T-helper 2 cell (primary cell): ENCODE results near the gene ATP7A.

ENCODE experiments used
- DNase-seq, 5 experiments: peaks; one replicate each; pipeline versions ENCODE4 v3.0.0 to v3.0.0-alpha.2; 2012 to 2022

Gene ATP7A

DNA sequence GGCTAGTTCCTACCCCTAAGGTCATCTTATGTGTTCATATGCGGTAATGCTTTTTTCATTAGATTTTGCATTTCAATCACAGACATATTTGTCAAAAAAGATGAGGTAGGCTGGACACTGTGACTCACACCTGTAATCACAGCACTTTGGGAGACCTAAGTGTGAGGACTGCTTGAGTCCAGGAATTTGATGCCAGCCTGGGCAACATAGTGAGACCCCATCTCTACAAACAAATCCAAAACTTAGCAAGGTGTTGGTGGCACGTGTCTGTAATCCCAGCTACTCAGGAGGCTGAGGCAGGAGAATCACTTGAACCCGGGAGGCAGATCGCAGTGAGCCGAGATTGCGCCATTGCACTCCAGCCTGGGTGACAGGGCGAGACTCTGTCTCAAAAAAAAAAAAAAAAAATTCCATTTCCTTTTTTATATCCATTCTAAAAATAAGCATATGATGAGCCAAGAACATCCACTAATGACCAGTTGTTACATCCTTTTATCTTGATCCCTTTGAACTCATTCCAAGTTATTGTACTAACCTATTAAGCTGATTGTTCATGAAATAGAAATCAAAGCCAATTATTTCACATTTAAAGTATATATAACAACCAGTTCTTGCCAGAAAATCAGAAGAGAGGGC is 35.5 kb downstream of the ATP7A start:
- no peak for DNase-seq

DNA sequence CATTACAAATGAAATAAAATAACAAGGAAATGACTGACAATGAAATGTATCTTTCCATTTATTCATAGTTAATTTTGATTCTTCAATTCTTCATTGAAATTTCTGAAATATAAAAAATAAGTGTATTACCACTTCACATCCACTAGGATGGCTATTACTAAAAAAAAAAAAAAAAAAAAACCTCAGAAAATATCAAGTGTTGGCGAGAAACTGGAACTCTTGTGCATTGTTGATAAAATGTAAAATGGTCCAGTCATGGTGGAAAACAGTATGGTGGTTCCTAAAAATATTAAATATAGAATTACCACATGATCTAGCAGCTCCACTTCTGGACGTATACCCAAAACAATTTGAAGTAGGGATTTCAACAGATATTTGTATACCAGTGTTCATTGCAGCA is 36.1 kb downstream of the ATP7A start:
- DNase-seq = no peak

- no peak for DNase-seq
These were observed 39.3 kb downstream of the ATP7A start for GRCh38 chrX:77949840-77950239.

GRCh38 chrX:77952173-77952572 is 41.7 kb downstream of the ATP7A start:
- DNase-seq = no peak

GRCh38 chrX:77953302-77953701 is 42.8 kb downstream of the ATP7A start:
- no peak for DNase-seq

GRCh38 chrX:77953708-77954107 is 43.2 kb downstream of the ATP7A start:
- no peak for DNase-seq

DNA sequence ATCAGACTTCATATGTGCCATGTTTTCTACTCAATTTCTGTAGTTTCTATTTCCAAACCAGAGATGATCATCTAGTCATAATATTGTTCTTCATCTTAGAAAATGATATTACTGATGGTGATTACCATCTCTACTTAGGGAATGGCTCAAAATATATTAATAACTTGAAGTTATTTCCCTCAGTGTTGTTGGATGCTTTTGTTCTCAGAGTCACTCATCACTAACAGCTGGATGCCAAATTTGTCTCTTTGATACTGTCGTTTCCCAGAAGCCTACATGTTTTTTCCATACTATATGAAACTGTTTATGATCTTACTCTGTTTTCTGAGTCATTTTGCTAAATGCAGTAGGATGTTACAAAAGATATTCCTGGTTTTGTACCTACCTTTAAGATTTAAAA is 50.1 kb downstream of the ATP7A start:
- DNase-seq = no peak

GRCh38 chrX:77961063-77961462 is 50.6 kb downstream of the ATP7A start:
- DNase-seq = no peak

DNA sequence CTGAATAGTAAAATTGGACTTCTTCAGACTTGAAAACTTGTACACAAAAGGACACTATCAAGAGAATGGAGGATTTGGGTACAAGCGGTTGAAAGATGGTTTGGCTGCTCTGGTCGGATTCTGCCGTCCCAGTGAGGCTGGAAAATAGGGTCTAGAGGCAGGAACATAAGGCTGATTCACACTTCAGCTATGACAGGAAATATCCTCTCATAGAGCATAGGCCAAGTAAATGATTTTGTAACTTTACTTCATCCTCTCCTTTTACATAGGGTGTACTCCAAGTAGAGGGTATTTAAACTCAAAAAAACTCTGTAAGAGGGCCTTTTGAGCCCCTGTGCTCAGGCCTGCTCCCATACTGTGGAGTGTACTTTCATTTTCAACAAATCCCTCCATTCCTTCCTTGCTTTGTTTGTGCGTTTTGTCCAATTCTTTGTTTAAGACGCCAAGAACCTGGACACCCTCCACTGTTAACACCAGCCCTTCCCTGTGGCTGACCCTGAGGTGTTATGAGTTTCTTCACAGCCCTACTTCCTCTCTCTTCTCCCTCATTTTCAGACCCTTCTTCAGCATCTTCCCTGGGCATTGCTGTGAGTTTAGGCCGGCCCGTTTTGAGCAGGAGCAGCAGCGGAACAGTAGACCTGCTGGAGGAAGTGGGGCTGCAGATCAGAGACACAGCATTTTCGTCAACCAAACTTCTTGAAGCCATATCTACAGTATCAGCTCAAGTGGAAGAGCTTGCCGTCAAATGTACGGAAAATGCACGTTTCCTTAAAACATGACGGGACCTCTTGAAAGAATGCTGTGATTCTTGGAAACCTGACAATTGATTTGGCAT is 51.8 kb downstream of the ATP7A start:
- peak in 1 of 5 experiments; percentile 48 for DNase-seq

- no peak for DNase-seq
These were observed 55.9 kb downstream of the ATP7A start for GRCh38 chrX:77966361-77966760.

- DNase-seq = no peak
These were observed 57.1 kb downstream of the ATP7A start for GRCh38 chrX:77967631-77968030.

DNA sequence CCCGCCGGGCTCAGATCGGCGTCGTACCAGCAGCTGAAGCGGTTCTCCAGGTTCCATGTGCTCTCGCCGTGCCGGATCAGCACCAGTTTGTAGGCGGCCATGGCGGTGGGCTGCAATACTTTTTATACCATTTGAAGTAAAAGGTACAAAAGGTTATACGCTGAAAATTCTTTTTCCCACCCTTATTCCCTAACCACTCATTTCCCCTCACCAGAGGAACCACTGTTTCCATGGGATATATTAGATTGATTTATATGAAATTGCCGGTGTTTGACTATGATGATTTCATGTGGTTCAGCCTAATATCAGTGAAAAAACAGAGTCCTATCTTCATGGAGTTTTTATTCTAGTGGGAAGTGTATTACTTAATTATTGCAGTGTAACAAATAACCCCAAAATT is 59.0 kb downstream of the ATP7A start, which contains the start of gene PGAM4:
PGAM4 (minus strand) TSS at position 101 of the 400 bp plus-strand sequence; CDS start at position 101, 0 bp downstream.
- DNase-seq = no peak

GRCh38 chrX:77975755-77976154 is 65.3 kb downstream of the ATP7A start:
- no peak for DNase-seq

DNA sequence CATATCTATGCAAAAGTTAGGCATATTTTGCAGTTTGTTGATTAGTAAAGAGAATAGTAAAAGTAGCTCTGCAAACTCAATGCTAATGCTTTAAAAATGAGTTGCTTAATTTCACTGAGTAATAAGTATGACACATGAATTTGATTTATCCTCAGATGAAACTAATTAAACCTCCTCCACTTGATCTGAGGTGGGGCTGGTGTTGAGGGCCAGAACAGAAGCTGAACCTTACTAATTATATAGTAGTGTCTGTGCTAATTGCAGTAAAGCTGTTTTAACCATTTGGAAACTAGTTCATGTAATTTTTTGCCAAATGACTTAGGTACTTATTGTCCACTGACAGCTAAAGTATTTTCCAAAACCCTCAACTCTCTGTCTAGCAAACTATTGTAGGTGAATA is 66.6 kb downstream of the ATP7A start:
- DNase-seq = no peak

DNA sequence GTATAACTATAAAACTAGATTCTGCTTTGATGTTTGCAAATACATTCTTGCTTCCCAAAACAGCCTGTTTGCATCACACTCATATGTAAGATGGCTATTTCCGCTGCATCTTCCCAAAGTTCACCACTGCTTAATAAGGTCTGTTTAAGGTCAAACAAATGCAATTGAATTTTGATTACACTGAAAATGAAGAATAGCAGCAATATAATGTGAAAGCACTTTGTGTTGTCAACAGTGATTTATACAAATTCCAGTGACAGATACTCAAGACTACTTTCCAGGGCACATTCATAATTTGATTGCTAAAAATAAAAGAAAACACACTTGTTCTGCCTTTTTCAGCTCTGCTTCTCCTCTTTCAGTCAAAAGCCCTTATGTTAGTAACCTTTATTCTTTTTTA is 67.0 kb downstream of the ATP7A start:
- no peak for DNase-seq

DNA sequence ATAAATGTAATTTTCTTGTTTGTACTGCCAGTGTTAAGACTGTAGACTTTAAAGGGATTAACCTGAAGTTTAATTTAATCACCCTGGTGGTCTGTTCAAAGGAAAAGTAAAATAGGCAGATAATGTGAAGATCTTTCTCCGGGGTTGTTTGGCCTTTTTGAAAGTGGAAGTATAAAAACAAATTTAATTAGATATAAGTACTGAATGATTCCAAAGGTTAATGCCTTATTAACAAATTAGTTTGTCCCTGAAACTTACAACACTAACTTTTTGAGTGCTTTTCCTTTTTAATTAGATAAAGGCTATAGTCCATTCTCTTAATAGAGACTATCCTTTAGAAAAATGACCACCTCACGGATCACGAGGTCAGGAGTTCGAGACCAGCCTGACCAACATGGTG is 69.4 kb downstream of the ATP7A start:
- DNase-seq = no peak

GRCh38 chrX:78011846-78012245 is 101.4 kb downstream of the ATP7A start:
- no peak for DNase-seq

DNA sequence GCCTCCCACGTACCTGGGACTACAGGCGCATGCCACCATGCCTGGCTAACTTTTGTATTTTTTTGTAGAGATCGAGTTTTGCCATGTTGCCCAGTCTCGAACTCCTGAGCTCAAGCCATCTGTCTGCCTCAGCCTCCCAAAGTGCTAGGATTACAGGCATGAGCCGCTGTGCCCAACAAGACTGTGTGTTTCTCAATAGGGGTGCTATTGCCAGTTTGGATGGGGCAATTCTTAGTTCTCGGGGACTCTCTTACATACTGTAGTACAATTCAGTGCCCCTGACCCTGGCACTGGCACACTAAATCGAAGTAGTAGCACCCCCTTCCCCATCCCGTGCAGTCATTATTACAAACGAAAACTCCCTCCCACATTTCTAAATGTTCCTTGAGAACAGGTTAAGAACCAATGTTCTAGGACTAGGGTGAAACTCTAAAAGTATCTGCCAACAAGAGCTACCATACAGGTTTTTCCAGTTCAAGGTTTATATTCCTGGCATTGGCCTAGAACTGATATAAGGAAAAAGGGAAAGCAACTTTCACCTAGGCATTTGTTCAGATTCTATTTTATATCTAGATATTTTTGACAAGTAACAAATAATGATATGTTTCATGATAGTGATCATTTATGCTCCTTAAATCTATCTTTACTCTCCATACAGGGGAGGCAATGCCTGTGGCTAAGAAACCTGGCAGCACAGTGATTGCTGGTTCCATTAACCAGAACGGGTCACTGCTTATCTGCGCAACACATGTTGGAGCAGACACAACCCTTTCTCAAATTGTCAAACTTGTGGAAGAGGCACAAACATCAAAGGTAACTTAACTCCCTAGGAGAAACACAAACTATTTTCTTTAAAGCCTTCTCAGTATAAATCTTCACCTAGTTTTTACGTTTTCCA is 109.3 kb downstream of the ATP7A start:
- no peak for DNase-seq

DNA sequence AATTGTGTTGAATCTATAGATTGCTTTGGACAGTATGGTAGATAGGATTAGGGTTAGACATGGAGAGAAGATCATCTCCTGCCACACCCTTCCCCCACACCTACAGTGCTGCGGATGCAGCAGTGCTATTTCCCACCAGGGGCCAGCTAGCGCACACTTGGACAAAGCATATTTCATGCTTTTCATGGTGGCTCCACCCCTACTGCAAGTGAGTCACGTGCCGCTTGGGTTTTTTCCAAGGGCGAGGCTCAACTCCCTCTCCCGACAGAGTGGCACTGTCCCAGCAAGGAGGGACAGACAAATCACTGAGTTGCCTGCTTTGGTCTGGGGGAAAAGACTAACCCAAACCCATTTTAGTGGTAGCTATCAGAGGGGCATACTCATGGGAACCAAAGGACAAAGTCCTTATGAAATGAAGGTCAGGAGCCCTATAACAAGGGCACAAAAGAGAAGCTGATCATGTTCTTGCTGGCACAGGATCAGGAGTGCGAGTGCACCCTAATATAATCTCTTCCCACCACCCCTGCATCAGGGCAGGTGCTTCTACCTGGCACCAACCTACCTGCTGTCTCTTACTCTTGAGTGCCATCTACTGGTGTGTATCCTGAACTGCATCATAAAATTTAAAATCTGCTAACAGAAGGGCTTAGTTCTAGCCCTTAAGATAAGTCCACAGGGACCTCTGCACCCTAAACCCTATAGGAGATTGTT is 114.0 kb downstream of the ATP7A start:
- DNase-seq = peak in 2 of 5 experiments; percentile 24 to 42

DNA sequence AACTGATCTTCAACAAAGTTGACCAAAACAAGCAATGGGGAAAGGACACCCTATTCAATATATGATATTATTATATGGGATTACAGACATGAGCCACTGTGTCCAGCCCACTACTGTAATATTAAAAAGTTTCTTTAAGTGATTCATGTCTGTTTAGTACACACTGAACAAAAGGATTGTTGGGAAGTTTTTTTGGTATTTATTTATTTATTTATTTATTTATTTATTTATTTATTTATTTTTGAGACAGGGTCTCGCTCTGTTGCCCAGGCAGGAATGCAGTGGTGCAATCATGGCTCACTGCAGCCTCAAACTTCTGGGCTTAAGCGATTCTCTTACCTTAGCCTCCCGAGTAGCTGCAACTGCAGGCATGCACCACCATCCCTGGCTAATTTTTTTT is 117.3 kb downstream of the ATP7A start:
- DNase-seq = no peak

DNA sequence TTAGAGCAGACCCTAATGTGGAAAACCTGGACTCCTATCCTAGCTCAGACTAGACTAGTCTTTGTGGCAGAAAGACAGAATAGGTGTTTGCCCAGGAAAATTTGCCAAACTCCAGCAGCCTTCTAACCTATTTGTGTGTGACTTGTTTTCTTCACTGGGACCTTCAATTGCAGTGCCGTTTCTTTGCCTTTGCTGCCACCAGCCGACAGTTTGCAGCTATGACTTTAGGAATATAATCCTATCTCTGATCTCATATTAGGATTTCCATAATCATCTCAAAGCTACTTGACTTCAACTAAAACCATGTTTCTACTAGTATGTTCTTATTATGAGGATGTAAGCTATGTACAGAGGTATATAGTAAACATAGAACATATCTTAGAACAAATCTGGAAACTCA is 119.2 kb downstream of the ATP7A start:
- peak in 1 of 5 experiments; percentile 15 for DNase-seq

- DNase-seq = no peak
These were observed 124.6 kb downstream of the ATP7A start for GRCh38 chrX:78035061-78035460.

- DNase-seq = no peak
These were observed 127.4 kb downstream of the ATP7A start for GRCh38 chrX:78037881-78038280.
